ENCODE measurements around the gene FANCE. TPM values are rescaled to one million over a fixed set of nuclear protein-coding genes. Genes with fewer than 3 reads are reported as not detected.

FANCE gene
- polyA plus RNA-seq, 1 donor from 2014 or later: 7.1 TPM

DNA sequence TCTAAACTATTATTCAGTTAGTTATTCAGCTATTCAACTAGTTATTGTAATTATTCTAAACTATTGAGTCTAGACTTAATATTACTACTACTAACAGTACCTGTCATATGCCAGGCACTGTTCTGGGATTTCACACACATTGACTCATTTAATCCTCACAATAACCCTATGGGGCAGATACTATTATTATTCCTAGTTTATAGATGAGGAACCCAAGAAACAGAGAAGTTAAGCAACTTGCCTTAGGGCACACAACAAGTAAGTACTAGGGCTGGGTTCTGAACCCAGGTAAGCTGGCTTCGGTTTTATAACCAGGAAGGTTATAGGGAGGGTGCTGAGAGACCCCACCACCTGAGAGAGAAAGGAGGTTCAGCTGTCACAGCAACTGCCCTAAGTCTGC is 36.9 kb downstream of the FANCE start:
- no peak overlapping the region for H2AFZ ChIP-seq (ENCODE audit: low read depth, low read length)
- no peak overlapping the region for H3K9ac ChIP-seq (ENCODE audit: low read length)
- no peak overlapping the region for H3K4me2 ChIP-seq (ENCODE audit: low read length)
- no peak overlapping the region for H3K4me3 ChIP-seq (ENCODE audit: low read length)
- H3K9me2 ChIP-seq (ENCODE audit: insufficient read depth, low read length): no peaks in the 10 kb centered on the region
- H3K27ac ChIP-seq (ENCODE audit: low read length): no peak overlapping the region
- no peaks in the 10 kb centered on the region for H3K27me3 ChIP-seq (ENCODE audit: insufficient read depth, low read depth, low read length)
- H4K20me1 ChIP-seq (ENCODE audit: insufficient read depth): no peaks in the 10 kb centered on the region
- no peaks in the 10 kb centered on the region for H3K36me3 ChIP-seq (ENCODE audit: insufficient read depth, low read length)
- H3F3A ChIP-seq (ENCODE audit: insufficient read depth, low read length, poor library complexity, severe bottlenecking): no peaks in the 10 kb centered on the region
- H3K9me3 ChIP-seq (ENCODE audit: low read length): no peaks in the 10 kb centered on the region
- H3K79me2 ChIP-seq (replicated peaks; ENCODE audit: insufficient read depth, low read length): no peaks in the 10 kb centered on the region
- TF ChIP-seq TAF1 (IDR thresholded peaks at IDR 0.05; ENCODE audit: low read depth): no peak
- TF ChIP-seq, protein P1, sequence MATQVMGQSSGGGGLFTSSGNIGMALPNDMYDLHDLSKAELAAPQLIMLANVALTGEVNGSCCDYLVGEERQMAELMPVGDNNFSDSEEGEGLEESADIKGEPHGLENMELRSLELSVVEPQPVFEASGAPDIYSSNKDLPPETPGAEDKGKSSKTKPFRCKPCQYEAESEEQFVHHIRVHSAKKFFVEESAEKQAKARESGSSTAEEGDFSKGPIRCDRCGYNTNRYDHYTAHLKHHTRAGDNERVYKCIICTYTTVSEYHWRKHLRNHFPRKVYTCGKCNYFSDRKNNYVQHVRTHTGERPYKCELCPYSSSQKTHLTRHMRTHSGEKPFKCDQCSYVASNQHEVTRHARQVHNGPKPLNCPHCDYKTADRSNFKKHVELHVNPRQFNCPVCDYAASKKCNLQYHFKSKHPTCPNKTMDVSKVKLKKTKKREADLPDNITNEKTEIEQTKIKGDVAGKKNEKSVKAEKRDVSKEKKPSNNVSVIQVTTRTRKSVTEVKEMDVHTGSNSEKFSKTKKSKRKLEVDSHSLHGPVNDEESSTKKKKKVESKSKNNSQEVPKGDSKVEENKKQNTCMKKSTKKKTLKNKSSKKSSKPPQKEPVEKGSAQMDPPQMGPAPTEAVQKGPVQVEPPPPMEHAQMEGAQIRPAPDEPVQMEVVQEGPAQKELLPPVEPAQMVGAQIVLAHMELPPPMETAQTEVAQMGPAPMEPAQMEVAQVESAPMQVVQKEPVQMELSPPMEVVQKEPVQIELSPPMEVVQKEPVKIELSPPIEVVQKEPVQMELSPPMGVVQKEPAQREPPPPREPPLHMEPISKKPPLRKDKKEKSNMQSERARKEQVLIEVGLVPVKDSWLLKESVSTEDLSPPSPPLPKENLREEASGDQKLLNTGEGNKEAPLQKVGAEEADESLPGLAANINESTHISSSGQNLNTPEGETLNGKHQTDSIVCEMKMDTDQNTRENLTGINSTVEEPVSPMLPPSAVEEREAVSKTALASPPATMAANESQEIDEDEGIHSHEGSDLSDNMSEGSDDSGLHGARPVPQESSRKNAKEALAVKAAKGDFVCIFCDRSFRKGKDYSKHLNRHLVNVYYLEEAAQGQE (IDR thresholded peaks at IDR 0.05; ENCODE audit: borderline replicate concordance): no peak
- TF ChIP-seq, protein P2, sequence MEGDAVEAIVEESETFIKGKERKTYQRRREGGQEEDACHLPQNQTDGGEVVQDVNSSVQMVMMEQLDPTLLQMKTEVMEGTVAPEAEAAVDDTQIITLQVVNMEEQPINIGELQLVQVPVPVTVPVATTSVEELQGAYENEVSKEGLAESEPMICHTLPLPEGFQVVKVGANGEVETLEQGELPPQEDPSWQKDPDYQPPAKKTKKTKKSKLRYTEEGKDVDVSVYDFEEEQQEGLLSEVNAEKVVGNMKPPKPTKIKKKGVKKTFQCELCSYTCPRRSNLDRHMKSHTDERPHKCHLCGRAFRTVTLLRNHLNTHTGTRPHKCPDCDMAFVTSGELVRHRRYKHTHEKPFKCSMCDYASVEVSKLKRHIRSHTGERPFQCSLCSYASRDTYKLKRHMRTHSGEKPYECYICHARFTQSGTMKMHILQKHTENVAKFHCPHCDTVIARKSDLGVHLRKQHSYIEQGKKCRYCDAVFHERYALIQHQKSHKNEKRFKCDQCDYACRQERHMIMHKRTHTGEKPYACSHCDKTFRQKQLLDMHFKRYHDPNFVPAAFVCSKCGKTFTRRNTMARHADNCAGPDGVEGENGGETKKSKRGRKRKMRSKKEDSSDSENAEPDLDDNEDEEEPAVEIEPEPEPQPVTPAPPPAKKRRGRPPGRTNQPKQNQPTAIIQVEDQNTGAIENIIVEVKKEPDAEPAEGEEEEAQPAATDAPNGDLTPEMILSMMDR (IDR thresholded peaks at IDR 0.05; ENCODE audit: poor library complexity, severe bottlenecking): no peak

DNA sequence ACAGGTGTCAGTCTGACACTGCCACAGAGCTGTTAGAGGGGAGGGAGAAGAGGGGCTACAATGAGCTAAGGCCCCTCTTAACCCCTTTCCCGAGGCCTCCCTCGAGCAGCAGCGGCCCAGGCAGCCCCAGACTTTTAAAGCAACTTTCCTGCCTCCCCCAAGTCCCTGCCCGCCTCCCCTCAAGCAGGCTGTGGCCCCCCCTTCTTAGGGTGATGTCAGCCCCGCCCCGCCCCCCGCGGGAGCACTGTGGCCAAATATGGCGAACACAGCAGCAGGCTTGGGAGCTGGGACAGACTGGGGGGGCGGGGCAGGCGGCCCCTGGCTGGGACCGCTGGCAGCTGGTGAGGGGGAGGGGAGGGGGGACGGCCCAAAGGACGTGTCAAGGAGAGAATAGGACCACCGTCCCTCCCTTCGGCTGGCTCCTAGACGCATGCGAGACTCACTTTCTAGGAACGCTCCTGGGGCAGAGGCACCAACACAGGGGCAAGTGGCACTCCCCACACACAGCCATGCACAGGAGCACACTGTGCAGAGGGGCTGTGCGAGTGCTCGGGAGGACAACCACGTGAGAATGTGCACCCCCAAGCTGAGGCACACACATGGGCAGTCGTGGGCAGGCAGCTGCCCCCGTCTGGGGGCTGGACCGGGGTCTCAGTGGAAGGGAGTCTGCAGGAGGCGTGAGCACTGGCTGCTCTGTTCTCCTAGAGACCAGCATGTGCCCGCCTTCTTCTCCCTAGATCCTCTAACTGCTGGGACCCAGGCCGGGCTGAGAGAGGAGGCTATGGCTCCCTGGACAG is 38.1 kb downstream of the FANCE start:
- no peaks in the 10 kb centered on the region for H3K9me2 ChIP-seq (ENCODE audit: insufficient read depth, low read length)
- H3K36me3 ChIP-seq (ENCODE audit: insufficient read depth, low read length): no peaks in the 10 kb centered on the region
- TF ChIP-seq EZH2 (IDR thresholded peaks at IDR 0.05; ENCODE audit: borderline replicate concordance, insufficient read depth, low read length, poor library complexity, severe bottlenecking) (no peak), SMC3 (conservative IDR thresholded peaks at IDR 0.05; ENCODE audit: poor library complexity) (no peak), MXI1 (conservative IDR thresholded peaks at IDR 0.05; ENCODE audit: poor library complexity, severe bottlenecking) (no peak), POLR2AphosphoS5 (IDR thresholded peaks at IDR 0.05) (no peak), RAD21 (conservative IDR thresholded peaks at IDR 0.05) (no peak), EP300 (conservative IDR thresholded peaks at IDR 0.05; ENCODE audit: poor library complexity, severe bottlenecking) (no peak), TAF1 (IDR thresholded peaks at IDR 0.05; ENCODE audit: low read depth) (no peak)
- TF ChIP-seq, protein P1 (IDR thresholded peaks at IDR 0.05; ENCODE audit: borderline replicate concordance): no peak
- TF ChIP-seq, protein P2 (IDR thresholded peaks at IDR 0.05; ENCODE audit: poor library complexity, severe bottlenecking): no peak
- no peaks in the 10 kb centered on the region for H3K27me3 ChIP-seq (ENCODE audit: insufficient read depth, low read depth, low read length)
- no peak overlapping the region for H3K4me2 ChIP-seq (ENCODE audit: low read length)
- H4K20me1 ChIP-seq (ENCODE audit: insufficient read depth): no peaks in the 10 kb centered on the region
- no peak overlapping the region for H3K27ac ChIP-seq (ENCODE audit: low read length)
- H3K4me3 ChIP-seq (ENCODE audit: low read length): no peak overlapping the region
- peak overlapping the region; percentile 13 for H3K9ac ChIP-seq (ENCODE audit: low read length)
- no peak overlapping the region for H2AFZ ChIP-seq (ENCODE audit: low read depth, low read length)
- H3K9me3 ChIP-seq (ENCODE audit: low read length): no peaks in the 10 kb centered on the region
- H3K79me2 ChIP-seq (replicated peaks; ENCODE audit: insufficient read depth, low read length): no peaks in the 10 kb centered on the region
- H3F3A ChIP-seq (ENCODE audit: insufficient read depth, low read length, poor library complexity, severe bottlenecking): no peaks in the 10 kb centered on the region
